ENCODE measurements around the gene ABCB4.

Gene ABCB4

GRCh38 chr7:87511510-87511909 is 36.0 kb upstream of the ABCB4 start:
- no peak for TF ChIP-seq CTCF (conservative IDR thresholded peaks at IDR 0.05; ENCODE audit: low read depth, low read length)
- no peak for DNase-seq (ENCODE audit: low read depth)
- no peak overlapping the region for H3K4me3 ChIP-seq (ENCODE audit: low read depth, low read length)

GRCh38 chr7:87510411-87510875 is 35.0 kb upstream of the ABCB4 start:
- no peak for DNase-seq (ENCODE audit: low read depth)
- TF ChIP-seq CTCF (conservative IDR thresholded peaks at IDR 0.05; ENCODE audit: low read depth, low read length): no peak
- no peak overlapping the region for H3K4me3 ChIP-seq (ENCODE audit: low read depth, low read length)

GRCh38 chr7:87507446-87507845 is 32.0 kb upstream of the ABCB4 start:
- peak; percentile 5 for DNase-seq (ENCODE audit: low read depth)
- peak; percentile 19 for TF ChIP-seq CTCF (conservative IDR thresholded peaks at IDR 0.05; ENCODE audit: low read depth, low read length)
- no peak overlapping the region for H3K4me3 ChIP-seq (ENCODE audit: low read depth, low read length)

GRCh38 chr7:87506246-87507180 is 31.0 kb upstream of the ABCB4 start:
- H3K4me3 ChIP-seq (ENCODE audit: low read depth, low read length): no peak overlapping the region
- peak; percentile 54 for DNase-seq (ENCODE audit: low read depth)
- TF ChIP-seq CTCF (conservative IDR thresholded peaks at IDR 0.05; ENCODE audit: low read depth, low read length): peak; percentile 46

GRCh38 chr7:87505557-87506245 is 30.2 kb upstream of the ABCB4 start:
- no peak for DNase-seq (ENCODE audit: low read depth)
- no peak overlapping the region for H3K4me3 ChIP-seq (ENCODE audit: low read depth, low read length)
- no peak for TF ChIP-seq CTCF (conservative IDR thresholded peaks at IDR 0.05; ENCODE audit: low read depth, low read length)

- TF ChIP-seq CTCF (conservative IDR thresholded peaks at IDR 0.05; ENCODE audit: low read depth, low read length): no peak
- no peak for DNase-seq (ENCODE audit: low read depth)
- no peak overlapping the region for H3K4me3 ChIP-seq (ENCODE audit: low read depth, low read length)
These were observed 29.6 kb upstream of the ABCB4 start for GRCh38 chr7:87505122-87505521.
